Retinal pigment epithelial cell (primary cell): ENCODE measurements around the gene PLAAT2.
"Not testable (repeated sequence)": the region's sequence is repeated elsewhere in the genome, so short reads cannot be mapped to it uniquely, and the experiment has no call there.

Source experiments
- DNase-seq: peaks from one replicate; pipeline ENCODE4 v3.0.0-alpha.2; 2010; ENCODE audit warnings: low read depth
- H3K4me3 ChIP-seq: 2 replicates; pipeline ENCODE4 v1.5.1; 2011; ENCODE audit warnings: mild to moderate bottlenecking, low read length, control low read depth, moderate library complexity
- CTCF ChIP-seq: conservative IDR thresholded peaks from 2 replicates; pipeline ENCODE4 v1.5.1; 2011; ENCODE audit warnings: low read depth, low read length, control low read depth, inconsistent platforms

PLAAT2 gene

GRCh38 chr11:63543711-63544110 lies 19.5 kb downstream of the PLAAT2 start:
- TF ChIP-seq CTCF = no peak
- DNase-seq = no peak
- no peak overlapping the region for H3K4me3 ChIP-seq

- not testable (repeated sequence) for DNase-seq, H3K4me3 ChIP-seq
Measured at GRCh38 chr11:63542506-63542905, 20.7 kb downstream of the PLAAT2 start.

- no peak overlapping the region for H3K4me3 ChIP-seq
- DNase-seq = no peak
- TF ChIP-seq CTCF = no peak
Measured at GRCh38 chr11:63537293-63538101, 25.7 kb downstream of the PLAAT2 start.

- TF ChIP-seq CTCF = peak; percentile 17
- no peak within 1 kb of the TSS for H3K4me3 ChIP-seq
- DNase-seq = no peak
Measured at GRCh38 chr11:63536669-63537292, 26.4 kb downstream of the PLAAT2 start, which contains the start of gene PLAAT4. PLAAT4 (plus strand) TSS chr11:63536808; CDS start chr11:63536869, 61 bp downstream.

- no peak overlapping the region for H3K4me3 ChIP-seq
- no peak for TF ChIP-seq CTCF
- no peak for DNase-seq
Measured at GRCh38 chr11:63535734-63536133, 27.4 kb downstream of the PLAAT2 start.

GRCh38 chr11:63534895-63535461 lies 28.2 kb downstream of the PLAAT2 start:
- TF ChIP-seq CTCF = no peak
- H3K4me3 ChIP-seq = no peak overlapping the region
- no peak for DNase-seq

GRCh38 chr11:63534076-63534475 lies 29.1 kb downstream of the PLAAT2 start:
- no peak for TF ChIP-seq CTCF
- H3K4me3 ChIP-seq = no peak overlapping the region
- no peak for DNase-seq
